HepG2 (cell line): Measurements from ENCODE around the gene BAZ1B. TPM values are rescaled to one million over a fixed set of nuclear protein-coding genes. Genes with fewer than 3 reads are reported as not detected.
"Not testable (repeated sequence)": the region's sequence is repeated elsewhere in the genome, so short reads cannot be mapped to it uniquely, and the experiment has no call there.

Source experiments
- ATAC-seq: fragments of 200-7000 bp; cut with Tn5 transposase; 3 replicates; pipeline ENCODE4 v1.9.1; 2020; ENCODE audit warnings: mild to moderate bottlenecking, moderate library complexity
- BruUV-seq: library from RNA; stranded (reverse); fragments of 400-500 nt; replicated peaks from 2 replicates; lab custom pipeline; 2021; lab: Mats Ljungman, UMichigan
- CTCF ChIA-PET: fragments of 300-600 bp; formaldehyde crosslinking; extraction: SDS; loops from one replicate; lab custom pipeline; 2021; ENCODE audit warnings: low total read pairs, inconsistent platforms, low intra/inter-chr PET ratio; lab: Yijun Ruan, JAX
- POLR2A ChIA-PET: fragments of 350-600 bp; sonication (Branson Sonifier 250); formaldehyde crosslinking; loops from one replicate; lab custom pipeline; 2020; ENCODE audit warnings: antibody characterized with exemption, inconsistent platforms; lab: Yijun Ruan, JAX
- DNase-seq: peaks from one replicate; pipeline ENCODE4 v3.0.0-alpha.2; 2015; ENCODE audit warnings: low spot score
- FAIRE-seq: peaks from 3 replicates; lab custom pipeline; 2011; peaks lifted over from hg19 to GRCh38; lab: Jason Lieb, UNC
- H2AFZ ChIP-seq: one replicate; pipeline ENCODE4 v1.6.1; 2011; ENCODE audit warnings: low read length, inconsistent platforms
- H3K27ac ChIP-seq: fragments of 300-600 bp; 3 replicates; pipeline ENCODE4 v1.8.0; 2011; ENCODE audit warnings: mixed run types, mild to moderate bottlenecking, mixed read lengths, low read length, inconsistent platforms; ENCODE audit not compliant: insufficient read depth; ENCODE audit errors: extremely low read length
- H3K27me3 ChIP-seq, 2 experiments: fragments of 200-600 bp in 1 of 2; 2 replicates in 1 of 2; 3 replicates in 1 of 2; pipeline versions ENCODE4 v1.6.0 to v1.8.0; 2011; ENCODE audit warnings: low read length in 2 of 2, mild to moderate bottlenecking in 2 of 2, moderate library complexity in 2 of 2, inconsistent platforms in 1 of 2; ENCODE audit not compliant: insufficient read depth in 2 of 2, control insufficient read depth in 1 of 2
- H3K36me3 ChIP-seq, 2 experiments: fragments of 200-600 bp in 1 of 2; replicated peaks in 1 of 2; 2 replicates in 1 of 2; 3 replicates in 1 of 2; pipeline versions ENCODE4 v1.5.1 to v1.8.0; 2011; ENCODE audit warnings: low read length in 2 of 2, inconsistent platforms in 1 of 2; ENCODE audit not compliant: insufficient read depth in 2 of 2, control insufficient read depth in 1 of 2
- H3K4me1 ChIP-seq: 2 replicates; pipeline ENCODE4 v1.5.1; 2012; ENCODE audit warnings: low read length, inconsistent platforms; ENCODE audit not compliant: insufficient read depth
- H3K4me2 ChIP-seq: 2 replicates; pipeline ENCODE4 v1.6.0; 2011; ENCODE audit warnings: low read depth, low read length, inconsistent platforms
- H3K4me3 ChIP-seq, 3 experiments: fragments of 200-600 bp in 1 of 3; sonication (generic), shearing (Covaris generic) in 1 of 3; replicated peaks in 1 of 3; 2 replicates each; pipeline ENCODE4 v1.5.1; 2011 to 2016; ENCODE audit warnings: low read length in 3 of 3, inconsistent platforms in 2 of 3, low read depth in 2 of 3, mild to moderate bottlenecking in 2 of 3, control low read depth in 1 of 3, mixed read lengths in 1 of 3; ENCODE audit not compliant: insufficient read depth in 1 of 3
- H3K79me2 ChIP-seq: one replicate; pipeline ENCODE4 v1.6.1; 2011; ENCODE audit warnings: low read length, inconsistent platforms; ENCODE audit not compliant: insufficient read depth
- H3K9ac ChIP-seq: 2 replicates; pipeline ENCODE4 v1.6.0; 2011; ENCODE audit warnings: mild to moderate bottlenecking, low read depth, low read length, inconsistent platforms; ENCODE audit not compliant: insufficient read depth
- H3K9me3 ChIP-seq: 2 replicates; pipeline ENCODE4 v1.5.1; 2012; ENCODE audit warnings: mild to moderate bottlenecking, low read length
- H4K20me1 ChIP-seq: 2 replicates; pipeline ENCODE4 v1.6.0; 2011; ENCODE audit warnings: inconsistent platforms, mild to moderate bottlenecking, low read length, moderate library complexity; ENCODE audit not compliant: insufficient read depth
- MTF1 ChIP-seq: sonication (generic); formaldehyde crosslinking; IDR thresholded peaks from 2 replicates; pipeline ENCODE4 v1.5.0; 2020; ENCODE audit warnings: missing genetic modification reagents
- NFE2L2 ChIP-seq: fragments of 150-350 bp; IDR thresholded peaks from 2 replicates; pipeline ENCODE4 v1.6.1; 2014; ENCODE audit warnings: low read length
- NR2F1 ChIP-seq, 2 experiments: fragments of 450-650 bp in 1 of 2; formaldehyde crosslinking in 1 of 2; IDR thresholded peaks; 2 replicates each; pipeline versions ENCODE4 v1.5.0 to v1.6.1; 2016 to 2020; ENCODE audit warnings: mild to moderate bottlenecking in 1 of 2, missing compliant biosample characterization in 1 of 2, missing genetic modification reagents in 1 of 2, moderate library complexity in 1 of 2
- SIX1 ChIP-seq: sonication (generic); formaldehyde crosslinking; IDR thresholded peaks from 2 replicates; pipeline ENCODE4 v1.4.0; 2020; ENCODE audit warnings: missing genetic modification reagents, borderline replicate concordance
- SP140L ChIP-seq: sonication (generic); formaldehyde crosslinking; IDR thresholded peaks from 2 replicates; pipeline ENCODE4 v1.4.0; 2020; ENCODE audit warnings: missing genetic modification reagents, borderline replicate concordance
- ZBTB38 ChIP-seq: sonication (generic); formaldehyde crosslinking; IDR thresholded peaks from 2 replicates; pipeline ENCODE4 v1.5.1; 2020; ENCODE audit warnings: mild to moderate bottlenecking, missing genetic modification reagents
- ZEB1 ChIP-seq: IDR thresholded peaks from 2 replicates; pipeline ENCODE4 v1.6.1; 2012; ENCODE audit warnings: mild to moderate bottlenecking, low read depth, inconsistent platforms; ENCODE audit not compliant: insufficient replicate concordance
- ZNF160 ChIP-seq: sonication (generic); formaldehyde crosslinking; IDR thresholded peaks from 2 replicates; pipeline ENCODE4 v1.8.0; 2022; ENCODE audit warnings: mild to moderate bottlenecking, inconsistent platforms, missing genetic modification reagents
- ZNF292 ChIP-seq: sonication (generic); formaldehyde crosslinking; IDR thresholded peaks from 2 replicates; pipeline ENCODE4 v1.8.1; 2022; ENCODE audit warnings: mild to moderate bottlenecking, low read depth, missing genetic modification reagents, borderline replicate concordance
- ZNF589 ChIP-seq: sonication (generic); formaldehyde crosslinking; conservative IDR thresholded peaks from 2 replicates; pipeline ENCODE4 v1.8.0; 2022; ENCODE audit warnings: mild to moderate bottlenecking, moderate library complexity, missing genetic modification reagents
- ZNF605 ChIP-seq: sonication (generic); formaldehyde crosslinking; IDR thresholded peaks from 2 replicates; pipeline ENCODE4 v1.8.0; 2022; ENCODE audit warnings: mild to moderate bottlenecking, missing genetic modification reagents
- ZNF746 ChIP-seq: sonication (generic); formaldehyde crosslinking; IDR thresholded peaks from 2 replicates; pipeline ENCODE4 v1.8.0; 2022; ENCODE audit warnings: mild to moderate bottlenecking, missing genetic modification reagents
- ZNF749 ChIP-seq: sonication (generic); formaldehyde crosslinking; IDR thresholded peaks from 2 replicates; pipeline ENCODE4 v1.8.0; 2022; ENCODE audit warnings: mild to moderate bottlenecking, missing genetic modification reagents, moderate library complexity, borderline replicate concordance
- ZSCAN9 ChIP-seq: IDR thresholded peaks from 2 replicates; pipeline ENCODE4 v1.6.1; 2016; ENCODE audit warnings: borderline replicate concordance
- WGBS: methylation state at CpG from one replicate; pipeline ENCODE4 v1.1.6; 2017; ENCODE audit warnings: low lambda C conversion rate; 5-methylcytosine and 5-hydroxymethylcytosine counted together
- in situ Hi-C: cut with HindIII; loops from 2 replicates; pipeline ENCODE4 v1.10.0; 2017; ENCODE audit warnings: low pct_unique_long_range_greater_than_20kb; ENCODE audit not compliant: extremely low pct_ligation_motif_present
- intact Hi-C: fragments of 100-400 bp; cut with micrococcal nuclease; formaldehyde crosslinking; loops from one replicate; pipeline ENCODE4 v1.10.0; 2022; ENCODE audit not compliant: unreplicated experiment
- polyA plus RNA-seq, 8 experiments: library from polyadenylated mRNA; depleted of rRNA in 3 of 8; stranded (reverse) in 7 of 8; unstranded in 1 of 8; fragments of >200 nt; fragmentation: Illumina TruSeq in 4 of 8; extraction: Trizol in 4 of 8; gene quantifications; 2 replicates each; pipeline versions ENCODE4 v1.2.1 to v1.2.3, GENCODE V29; 2011 to 2016; ENCODE audit warnings: low read depth in 4 of 8, missing spikeins in 1 of 8, mixed read lengths in 1 of 8; ENCODE audit not compliant: insufficient read depth in 1 of 8
- total RNA-seq, 5 experiments: library from RNA; depleted of rRNA; stranded (reverse); fragments of >200 nt; fragmentation: Illumina TruSeq; extraction: Trizol; gene quantifications; 2 replicates each; pipeline ENCODE4 v1.2.3, GENCODE V29; 2016; ENCODE audit warnings: low read depth in 1 of 5
- TF ChIP-seq, protein P1 (sequence below): IDR thresholded peaks from 2 replicates; pipeline ENCODE4 v1.6.1; 2016

The BAZ1B gene
- total and polyA plus RNA-seq, 2 of the 13 experiments (the other 11 are each of a cell fraction or from before 2014, with no cell fraction given): 18.6 to 69.4 TPM

- no peak overlapping the region for H3K27ac ChIP-seq
- no peak overlapping the region for H3K9ac ChIP-seq
- H3K27me3 ChIP-seq: no peaks in the 10 kb centered on the region
- H3K4me2 ChIP-seq: no peak overlapping the region
- H3K79me2 ChIP-seq: peaks cover 4% of the 10 kb centered on the region
- BruUV-seq: no TSS peak
- in situ Hi-C loops: no loop called here
- TF ChIP-seq, protein P1, sequence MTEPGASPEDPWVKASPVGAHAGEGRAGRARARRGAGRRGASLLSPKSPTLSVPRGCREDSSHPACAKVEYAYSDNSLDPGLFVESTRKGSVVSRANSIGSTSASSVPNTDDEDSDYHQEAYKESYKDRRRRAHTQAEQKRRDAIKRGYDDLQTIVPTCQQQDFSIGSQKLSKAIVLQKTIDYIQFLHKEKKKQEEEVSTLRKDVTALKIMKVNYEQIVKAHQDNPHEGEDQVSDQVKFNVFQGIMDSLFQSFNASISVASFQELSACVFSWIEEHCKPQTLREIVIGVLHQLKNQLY (CRISPR knock-in tag): no peak
- no peak for TF ChIP-seq SP140L (CRISPR knock-in tag)
- TF ChIP-seq NR2F1 (CRISPR knock-in tag; IDR thresholded peaks at IDR 0.05): no peak
- no peak for TF ChIP-seq NFE2L2
- no peak for TF ChIP-seq ZSCAN9 (CRISPR knock-in tag)
- TF ChIP-seq SIX1: no peak
- no peak for TF ChIP-seq ZEB1
- no peak for TF ChIP-seq ZNF160 (CRISPR knock-in tag)
- TF ChIP-seq ZNF749: no peak
- TF ChIP-seq ZNF292: no peak
- no peak for TF ChIP-seq ZNF605 (CRISPR knock-in tag)
- no peak for TF ChIP-seq MTF1 (CRISPR knock-in tag)
- TF ChIP-seq ZNF589 (CRISPR knock-in tag): no peak
- TF ChIP-seq ZNF746 (CRISPR knock-in tag): no peak
- TF ChIP-seq ZBTB38 (CRISPR knock-in tag): no peak
- TF ChIP-seq, all 625 proteins: peak for 0
- Histone ChIP-seq H2AFZ (no peak overlapping the region), H3K4me1 (no peaks in the 10 kb centered on the region), H3K4me3 (no peak overlapping the region), H4K20me1 (0 out of 2 replicates have a peak, but pooled peaks cover 2% of the 10 kb centered on the region), H3K9me3 (no peaks in the 10 kb centered on the region), H3K36me3 (peaks cover 8 to 77% of the 10 kb centered on the region in 2 experiments)
- no peak for ATAC-seq
- 94% methylated on average over 5 of the region's 5 CpGs for WGBS
- no peak for FAIRE-seq
- ChIA-PET POLR2A (no interaction called here), CTCF (no interaction called here)
- DNase-seq: no peak
- intact Hi-C loops: no loop called here
These were observed 51.9 kb downstream of the BAZ1B start for GRCh38 chr7:73470208-73470607.

- ATAC-seq, intact Hi-C loops, POLR2A ChIA-PET, H3K9ac ChIP-seq, H3K9me3 ChIP-seq, BruUV-seq, H3K4me2 ChIP-seq, DNase-seq, H3K79me2 ChIP-seq, H4K20me1 ChIP-seq, H2AFZ ChIP-seq, H3K27me3 ChIP-seq, FAIRE-seq, in situ Hi-C loops, H3K27ac ChIP-seq, CTCF ChIA-PET, H3K4me3 ChIP-seq, H3K4me1 ChIP-seq: not testable (repeated sequence)
- 95% methylated on average over 6 of the region's 6 CpGs for WGBS
- H3K36me3 ChIP-seq: peaks cover 21 to 88% of the 10 kb centered on the region in 2 experiments
These were observed 55.0 kb downstream of the BAZ1B start for GRCh38 chr7:73467046-73467445.
